Measurements from ENCODE around the gene SLC23A3. TPM values are rescaled to one million over a fixed set of nuclear protein-coding genes. Genes with fewer than 3 reads are reported as not detected.

Gene SLC23A3
- total and polyA plus RNA-seq, 9 of the 15 experiments (the other 6 are each of a cell fraction or from before 2014, with no cell fraction given): 0.06 to 0.64 (median 0.16) TPM

DNA sequence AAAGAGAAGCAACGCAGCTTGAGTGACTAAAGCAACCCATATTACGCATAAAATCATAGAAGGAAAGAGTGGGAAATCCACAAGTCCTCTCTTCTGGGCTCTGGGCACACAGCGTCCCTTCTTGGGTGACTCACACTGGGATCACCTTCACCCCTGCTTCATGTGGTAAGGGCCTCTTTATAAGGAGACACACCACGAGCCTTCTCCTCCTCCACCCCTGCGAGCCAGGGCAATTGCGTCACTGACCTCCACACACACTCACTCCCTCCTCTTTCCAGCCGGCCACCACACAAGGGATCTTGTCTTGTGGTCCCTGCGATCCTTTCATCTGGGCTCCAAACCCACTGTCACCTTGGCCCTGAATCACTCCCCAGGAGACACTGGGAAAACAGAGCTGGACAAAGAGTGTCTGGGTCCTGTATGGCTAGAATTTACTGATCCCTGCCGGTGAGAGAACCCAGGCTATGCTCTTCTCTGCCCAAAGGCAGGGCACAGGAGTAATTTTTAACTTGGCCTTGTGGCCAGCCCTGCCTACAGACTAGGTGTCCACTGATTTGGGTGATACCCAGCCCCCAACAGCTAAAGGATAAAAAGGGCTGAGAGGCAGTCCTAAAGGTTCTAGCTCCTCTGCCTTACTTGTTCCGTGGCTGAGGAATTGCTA lies 44.5 kb downstream of the SLC23A3 start (continued):
- TF ChIP-seq, protein P1, sequence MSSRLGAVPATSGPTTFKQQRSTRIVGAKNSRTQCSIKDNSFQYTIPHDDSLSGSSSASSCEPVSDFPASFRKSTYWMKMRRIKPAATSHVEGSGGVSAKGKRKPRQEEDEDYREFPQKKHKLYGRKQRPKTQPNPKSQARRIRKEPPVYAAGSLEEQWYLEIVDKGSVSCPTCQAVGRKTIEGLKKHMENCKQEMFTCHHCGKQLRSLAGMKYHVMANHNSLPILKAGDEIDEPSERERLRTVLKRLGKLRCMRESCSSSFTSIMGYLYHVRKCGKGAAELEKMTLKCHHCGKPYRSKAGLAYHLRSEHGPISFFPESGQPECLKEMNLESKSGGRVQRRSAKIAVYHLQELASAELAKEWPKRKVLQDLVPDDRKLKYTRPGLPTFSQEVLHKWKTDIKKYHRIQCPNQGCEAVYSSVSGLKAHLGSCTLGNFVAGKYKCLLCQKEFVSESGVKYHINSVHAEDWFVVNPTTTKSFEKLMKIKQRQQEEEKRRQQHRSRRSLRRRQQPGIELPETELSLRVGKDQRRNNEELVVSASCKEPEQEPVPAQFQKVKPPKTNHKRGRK (tag; IDR thresholded peaks at IDR 0.05): no peak
- TF ChIP-seq SRF (CRISPR knock-in tag; IDR thresholded peaks at IDR 0.05) (no peak), ETS2 (tag; IDR thresholded peaks at IDR 0.05; ENCODE audit: borderline replicate concordance, poor library complexity, severe bottlenecking) (no peak), SAFB2 (IDR thresholded peaks at IDR 0.05; ENCODE audit: borderline replicate concordance, low read depth, low read length, severe bottlenecking) (no peak), RB1 (IDR thresholded peaks at IDR 0.05; ENCODE audit: low read depth) (no peak), ZNF717 (CRISPR knock-in tag; IDR thresholded peaks at IDR 0.05) (no peak), NR2C2 (CRISPR knock-in tag; IDR thresholded peaks at IDR 0.05) (no peak), NR2C2 (tag; IDR thresholded peaks at IDR 0.05) (no peak), MEF2D (tag; conservative IDR thresholded peaks at IDR 0.05; ENCODE audit: low read depth) (no peak), ZNF133 (CRISPR knock-in tag; IDR thresholded peaks at IDR 0.05) (no peak), SP2 (IDR thresholded peaks at IDR 0.05; ENCODE audit: extremely low read depth, low read depth, low read length, poor library complexity, severe bottlenecking) (no peak), LARP7 (IDR thresholded peaks at IDR 0.05) (no peak), FOXA1 (IDR thresholded peaks at IDR 0.05; ENCODE audit: borderline replicate concordance) (no peak), ARHGAP35 (IDR thresholded peaks at IDR 0.05; ENCODE audit: partially characterized antibody) (no peak), MAFG (tag; conservative IDR thresholded peaks at IDR 0.05) (no peak), FOXM1 (IDR thresholded peaks at IDR 0.05; ENCODE audit: low read depth) (no peak), FOXM1 (CRISPR knock-in tag; IDR thresholded peaks at IDR 0.05; ENCODE audit: low read depth) (no peak), FOXJ3 (CRISPR knock-in tag; IDR thresholded peaks at IDR 0.05) (no peak), EP400 (IDR thresholded peaks at IDR 0.05) (no peak; the same call in 1 of the 2 replicates), HDAC8 (tag; IDR thresholded peaks at IDR 0.05) (no peak)
- TF ChIP-seq, protein P2, sequence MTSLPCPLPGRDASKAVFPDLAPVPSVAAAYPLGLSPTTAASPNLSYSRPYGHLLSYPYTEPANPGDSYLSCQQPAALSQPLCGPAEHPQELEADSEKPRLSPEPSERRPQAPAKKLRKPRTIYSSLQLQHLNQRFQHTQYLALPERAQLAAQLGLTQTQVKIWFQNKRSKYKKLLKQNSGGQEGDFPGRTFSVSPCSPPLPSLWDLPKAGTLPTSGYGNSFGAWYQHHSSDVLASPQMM (CRISPR knock-in tag; IDR thresholded peaks at IDR 0.05): no peak
- TF ChIP-seq, protein P3, sequence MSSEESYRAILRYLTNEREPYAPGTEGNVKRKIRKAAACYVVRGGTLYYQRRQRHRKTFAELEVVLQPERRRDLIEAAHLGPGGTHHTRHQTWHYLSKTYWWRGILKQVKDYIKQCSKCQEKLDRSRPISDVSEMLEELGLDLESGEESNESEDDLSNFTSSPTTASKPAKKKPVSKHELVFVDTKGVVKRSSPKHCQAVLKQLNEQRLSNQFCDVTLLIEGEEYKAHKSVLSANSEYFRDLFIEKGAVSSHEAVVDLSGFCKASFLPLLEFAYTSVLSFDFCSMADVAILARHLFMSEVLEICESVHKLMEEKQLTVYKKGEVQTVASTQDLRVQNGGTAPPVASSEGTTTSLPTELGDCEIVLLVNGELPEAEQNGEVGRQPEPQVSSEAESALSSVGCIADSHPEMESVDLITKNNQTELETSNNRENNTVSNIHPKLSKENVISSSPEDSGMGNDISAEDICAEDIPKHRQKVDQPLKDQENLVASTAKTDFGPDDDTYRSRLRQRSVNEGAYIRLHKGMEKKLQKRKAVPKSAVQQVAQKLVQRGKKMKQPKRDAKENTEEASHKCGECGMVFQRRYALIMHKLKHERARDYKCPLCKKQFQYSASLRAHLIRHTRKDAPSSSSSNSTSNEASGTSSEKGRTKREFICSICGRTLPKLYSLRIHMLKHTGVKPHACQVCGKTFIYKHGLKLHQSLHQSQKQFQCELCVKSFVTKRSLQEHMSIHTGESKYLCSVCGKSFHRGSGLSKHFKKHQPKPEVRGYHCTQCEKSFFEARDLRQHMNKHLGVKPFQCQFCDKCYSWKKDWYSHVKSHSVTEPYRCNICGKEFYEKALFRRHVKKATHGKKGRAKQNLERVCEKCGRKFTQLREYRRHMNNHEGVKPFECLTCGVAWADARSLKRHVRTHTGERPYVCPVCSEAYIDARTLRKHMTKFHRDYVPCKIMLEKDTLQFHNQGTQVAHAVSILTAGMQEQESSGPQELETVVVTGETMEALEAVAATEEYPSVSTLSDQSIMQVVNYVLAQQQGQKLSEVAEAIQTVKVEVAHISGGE (CRISPR knock-in tag; IDR thresholded peaks at IDR 0.05): no peak
- TF ChIP-seq, protein P4, sequence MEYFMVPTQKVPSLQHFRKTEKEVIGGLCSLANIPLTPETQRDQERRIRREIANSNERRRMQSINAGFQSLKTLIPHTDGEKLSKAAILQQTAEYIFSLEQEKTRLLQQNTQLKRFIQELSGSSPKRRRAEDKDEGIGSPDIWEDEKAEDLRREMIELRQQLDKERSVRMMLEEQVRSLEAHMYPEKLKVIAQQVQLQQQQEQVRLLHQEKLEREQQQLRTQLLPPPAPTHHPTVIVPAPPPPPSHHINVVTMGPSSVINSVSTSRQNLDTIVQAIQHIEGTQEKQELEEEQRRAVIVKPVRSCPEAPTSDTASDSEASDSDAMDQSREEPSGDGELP (CRISPR knock-in tag; IDR thresholded peaks at IDR 0.05; ENCODE audit: borderline replicate concordance): 0 out of 2 replicates have a peak, but pooled peaks have one; percentile 10
